IPS-20b (cell line): ENCODE measurements around the gene EMC10.

Experiments
- H3K27ac ChIP-seq: one replicate; pipeline ENCODE4 v1.5.1; 2013; ENCODE audit warnings: low read length
- H3K27me3 ChIP-seq: 2 replicates; pipeline ENCODE4 v1.6.1; 2013; ENCODE audit warnings: mild to moderate bottlenecking, low read length, inconsistent platforms; ENCODE audit not compliant: insufficient read depth
- H3K36me3 ChIP-seq: 2 replicates; pipeline ENCODE4 v1.6.1; 2013; ENCODE audit warnings: low read depth, mild to moderate bottlenecking, inconsistent platforms, low read length, moderate library complexity; ENCODE audit not compliant: insufficient read depth
- H3K4me1 ChIP-seq: 2 replicates; pipeline ENCODE4 v1.6.1; 2013; ENCODE audit warnings: mild to moderate bottlenecking, control low read depth, inconsistent platforms, low read length, moderate library complexity; ENCODE audit not compliant: insufficient read depth
- H3K4me3 ChIP-seq: 2 replicates; pipeline ENCODE4 v1.5.1; 2013; ENCODE audit warnings: mild to moderate bottlenecking, low read length, inconsistent platforms
- H3K9ac ChIP-seq: 2 replicates; pipeline ENCODE4 v1.6.1; 2013; ENCODE audit warnings: low read depth, mild to moderate bottlenecking, inconsistent platforms, low read length, moderate library complexity
- H3K9me3 ChIP-seq: 2 replicates; pipeline ENCODE4 v1.6.1; 2013; ENCODE audit warnings: mild to moderate bottlenecking, low read depth, low read length, inconsistent platforms; ENCODE audit not compliant: insufficient read depth

Gene EMC10

DNA sequence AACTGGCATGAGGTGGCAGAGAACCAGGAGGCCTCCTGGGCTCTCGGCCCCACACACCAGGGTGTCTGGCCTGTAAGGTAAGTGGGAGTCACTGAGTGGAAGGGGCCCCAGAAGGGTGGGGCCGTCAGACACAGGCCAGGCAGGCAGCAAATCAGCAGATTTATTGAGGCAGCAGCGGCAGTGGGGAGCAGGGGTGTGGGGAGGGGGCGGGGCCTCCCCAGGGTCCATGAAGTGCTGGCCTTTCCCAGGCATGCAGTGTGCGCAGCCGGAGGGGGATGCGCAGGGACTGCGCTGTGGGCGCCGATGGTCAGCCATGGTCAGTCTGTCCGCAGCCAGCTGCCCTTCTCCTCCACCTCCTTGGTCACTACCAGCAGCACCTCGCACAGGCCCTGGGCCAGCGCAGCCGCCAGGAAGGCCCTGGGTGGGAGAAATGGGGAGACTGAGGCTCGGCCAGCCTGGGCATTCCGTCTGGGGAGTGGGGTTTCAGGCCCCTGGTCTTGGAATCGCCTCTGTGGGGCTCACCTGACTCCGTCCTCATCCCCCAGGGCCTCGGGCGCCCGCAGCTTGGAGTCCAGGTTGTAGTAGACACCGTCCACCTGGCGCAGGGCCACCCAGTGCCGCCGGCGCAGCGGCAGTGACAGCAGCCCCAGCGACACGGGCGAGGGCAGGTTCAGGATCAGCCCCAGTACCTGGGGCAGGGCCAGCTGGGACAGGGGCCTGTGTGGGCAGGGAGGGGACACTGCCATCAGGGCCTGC is 29.7 kb downstream of the EMC10 start:
- no peaks in the 10 kb centered on the region for H3K4me1 ChIP-seq
- H3K9ac ChIP-seq, result no peak overlapping the region
- no peak overlapping the region for H3K4me3 ChIP-seq
- no peaks in the 10 kb centered on the region for H3K36me3 ChIP-seq
- no peak overlapping the region for H3K27ac ChIP-seq
- peaks cover 6% of the 10 kb centered on the region for H3K27me3 ChIP-seq
- H3K9me3 ChIP-seq, result peaks cover 13% of the 10 kb centered on the region; the same call in 1 of the 2 replicates

GRCh38 chr19:50506700-50507099 is 30.4 kb downstream of the EMC10 start:
- H3K36me3 ChIP-seq, result no peaks in the 10 kb centered on the region
- H3K27ac ChIP-seq, result no peak overlapping the region
- H3K9me3 ChIP-seq, result peaks cover 13% of the 10 kb centered on the region; the same call in 1 of the 2 replicates
- no peak overlapping the region for H3K4me3 ChIP-seq
- peaks cover 5% of the 10 kb centered on the region; the same call in 1 of the 2 replicates for H3K27me3 ChIP-seq
- H3K4me1 ChIP-seq, result no peaks in the 10 kb centered on the region
- no peak overlapping the region for H3K9ac ChIP-seq

DNA sequence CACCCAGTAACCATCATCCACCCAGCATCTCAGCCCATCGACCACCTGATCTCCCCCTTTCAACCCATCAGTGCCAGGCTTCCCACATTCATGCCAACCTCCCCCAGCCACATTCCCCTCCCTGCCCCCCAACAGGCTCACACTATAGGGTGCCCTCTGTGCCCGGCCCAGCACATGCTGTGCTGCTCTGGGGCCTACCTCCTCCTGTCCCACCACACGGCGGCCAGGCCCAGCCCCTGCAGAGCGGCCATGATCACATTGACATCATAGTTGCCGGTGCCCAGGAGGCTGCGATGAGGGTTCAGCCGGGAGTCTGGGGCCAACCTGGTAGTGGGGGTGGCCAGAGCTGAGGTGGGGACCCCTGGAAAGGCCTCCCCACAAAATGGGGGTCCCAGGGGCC is 31.1 kb downstream of the EMC10 start:
- Histone ChIP-seq H3K36me3 (no peaks in the 10 kb centered on the region), H3K27me3 (peaks cover 5% of the 10 kb centered on the region; the same call in 1 of the 2 replicates), H3K9me3 (peaks cover 13% of the 10 kb centered on the region; the same call in 1 of the 2 replicates), H3K27ac (no peak overlapping the region), H3K9ac (no peak overlapping the region), H3K4me3 (no peak overlapping the region), H3K4me1 (no peaks in the 10 kb centered on the region)

- Histone ChIP-seq H3K36me3 (no peaks in the 10 kb centered on the region), H3K27ac (no peak overlapping the region), H3K9me3 (peaks cover 13% of the 10 kb centered on the region; the same call in 1 of the 2 replicates), H3K27me3 (peaks cover 5% of the 10 kb centered on the region; the same call in 1 of the 2 replicates), H3K4me1 (no peaks in the 10 kb centered on the region), H3K9ac (no peak overlapping the region), H3K4me3 (no peak overlapping the region)
These were observed 32.5 kb downstream of the EMC10 start for GRCh38 chr19:50508843-50509190.

GRCh38 chr19:50509366-50509765 is 33.1 kb downstream of the EMC10 start:
- Histone ChIP-seq H3K9ac (no peak overlapping the region), H3K4me1 (no peaks in the 10 kb centered on the region), H3K27ac (no peak overlapping the region)

GRCh38 chr19:50510121-50510670 is 33.9 kb downstream of the EMC10 start:
- Histone ChIP-seq H3K4me3 (peak overlapping the region; percentile 60; the same call in 1 of the 2 replicates), H3K27ac (no peak overlapping the region), H3K9ac (no peak overlapping the region)

More at GRCh38 chr19:50509366-50509765, 33.1 kb downstream of the EMC10 start:
- Histone ChIP-seq H3K36me3 (no peaks in the 10 kb centered on the region), H3K4me3 (no peak overlapping the region), H3K9me3 (peaks cover 17% of the 10 kb centered on the region), H3K27me3 (peaks cover 5% of the 10 kb centered on the region; the same call in 1 of the 2 replicates)

DNA sequence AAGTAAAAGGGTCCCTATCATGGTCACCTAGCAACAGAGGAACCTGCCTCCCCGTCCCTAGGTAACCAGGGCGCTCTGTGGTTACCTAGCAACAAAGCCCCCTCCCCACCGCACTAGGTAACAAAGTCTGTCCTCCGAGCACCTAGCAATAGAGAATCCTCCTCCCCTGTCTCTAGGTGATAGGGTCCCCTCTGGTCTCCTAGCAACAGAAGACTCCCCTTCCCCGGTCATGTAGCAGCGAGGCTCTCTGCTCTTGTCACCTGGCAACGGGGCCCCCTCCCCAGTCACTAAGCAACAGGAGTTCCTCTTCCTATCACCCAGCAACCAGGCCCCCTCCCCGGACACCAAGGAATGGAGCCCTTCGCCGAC is 34.4 kb downstream of the EMC10 start:
- Histone ChIP-seq H3K27ac (no peak overlapping the region), H3K4me1 (no peaks in the 10 kb centered on the region), H3K27me3 (peaks cover 5% of the 10 kb centered on the region; the same call in 1 of the 2 replicates), H3K9ac (no peak overlapping the region), H3K4me3 (peak overlapping the region; percentile 60; the same call in 1 of the 2 replicates), H3K9me3 (peaks cover 14% of the 10 kb centered on the region), H3K36me3 (no peaks in the 10 kb centered on the region)

More at GRCh38 chr19:50510121-50510670, 33.9 kb downstream of the EMC10 start:
- Histone ChIP-seq H3K9me3 (peaks cover 18% of the 10 kb centered on the region), H3K27me3 (peaks cover 5% of the 10 kb centered on the region; the same call in 1 of the 2 replicates), H3K36me3 (no peaks in the 10 kb centered on the region), H3K4me1 (no peaks in the 10 kb centered on the region)

DNA sequence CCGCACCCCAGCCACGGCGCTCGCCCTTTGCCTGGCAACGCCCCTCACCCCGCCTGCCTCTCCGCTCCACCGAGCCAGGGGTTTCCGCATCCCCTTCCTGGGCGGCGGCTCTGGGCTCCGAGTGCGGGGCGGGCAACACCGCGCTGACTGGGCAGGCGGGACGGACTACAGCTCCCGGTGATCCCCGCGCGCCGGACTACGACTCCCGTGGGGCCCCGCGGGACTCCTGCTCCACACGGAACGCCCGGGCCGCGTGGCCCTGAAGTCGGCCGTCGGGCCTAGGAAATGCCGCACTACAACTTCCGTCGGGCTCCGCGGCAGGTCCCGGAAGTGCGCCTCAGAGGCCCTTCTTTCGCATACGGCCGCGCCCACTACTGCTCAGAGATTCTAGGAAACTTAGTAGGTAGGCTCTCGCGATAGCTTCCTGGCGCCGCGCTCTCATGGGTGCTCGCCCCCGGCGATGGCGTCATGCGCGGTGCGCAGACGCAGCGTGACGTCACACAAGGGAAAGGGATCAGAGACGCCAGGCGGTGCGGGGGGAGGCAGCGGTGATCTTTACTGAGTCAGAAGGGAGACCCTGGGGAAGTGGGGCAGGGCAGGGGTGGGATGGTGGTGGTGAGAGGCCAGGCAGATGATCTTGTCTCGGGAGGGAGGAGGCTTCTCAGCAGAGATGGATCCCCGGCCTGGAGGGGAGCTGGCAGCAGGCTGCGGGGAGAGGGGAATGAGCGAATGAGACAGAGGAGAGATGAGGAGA is 34.9 kb downstream of the EMC10 start, which contains the start of gene JOSD2:
Gene JOSD2, minus strand, starts transcription at position 123 of the 754 bp plus-strand sequence. CDS start 760 bp downstream, outside the sequence.
- H3K9ac ChIP-seq, result peak within 1 kb of the TSS; percentile 59; the same call in 1 of the 2 replicates
- H3K4me1 ChIP-seq, result no peaks in the 10 kb centered on the region
- H3K27me3 ChIP-seq, result peaks cover 5% of the 10 kb centered on the region; the same call in 1 of the 2 replicates
- peaks cover 10% of the 10 kb centered on the region; the same call in 1 of the 2 replicates for H3K9me3 ChIP-seq
- H3K36me3 ChIP-seq, result no peaks in the 10 kb centered on the region
- H3K27ac ChIP-seq, result no peak within 1 kb of the TSS
- H3K4me3 ChIP-seq, result peak within 1 kb of the TSS; percentile 60

DNA sequence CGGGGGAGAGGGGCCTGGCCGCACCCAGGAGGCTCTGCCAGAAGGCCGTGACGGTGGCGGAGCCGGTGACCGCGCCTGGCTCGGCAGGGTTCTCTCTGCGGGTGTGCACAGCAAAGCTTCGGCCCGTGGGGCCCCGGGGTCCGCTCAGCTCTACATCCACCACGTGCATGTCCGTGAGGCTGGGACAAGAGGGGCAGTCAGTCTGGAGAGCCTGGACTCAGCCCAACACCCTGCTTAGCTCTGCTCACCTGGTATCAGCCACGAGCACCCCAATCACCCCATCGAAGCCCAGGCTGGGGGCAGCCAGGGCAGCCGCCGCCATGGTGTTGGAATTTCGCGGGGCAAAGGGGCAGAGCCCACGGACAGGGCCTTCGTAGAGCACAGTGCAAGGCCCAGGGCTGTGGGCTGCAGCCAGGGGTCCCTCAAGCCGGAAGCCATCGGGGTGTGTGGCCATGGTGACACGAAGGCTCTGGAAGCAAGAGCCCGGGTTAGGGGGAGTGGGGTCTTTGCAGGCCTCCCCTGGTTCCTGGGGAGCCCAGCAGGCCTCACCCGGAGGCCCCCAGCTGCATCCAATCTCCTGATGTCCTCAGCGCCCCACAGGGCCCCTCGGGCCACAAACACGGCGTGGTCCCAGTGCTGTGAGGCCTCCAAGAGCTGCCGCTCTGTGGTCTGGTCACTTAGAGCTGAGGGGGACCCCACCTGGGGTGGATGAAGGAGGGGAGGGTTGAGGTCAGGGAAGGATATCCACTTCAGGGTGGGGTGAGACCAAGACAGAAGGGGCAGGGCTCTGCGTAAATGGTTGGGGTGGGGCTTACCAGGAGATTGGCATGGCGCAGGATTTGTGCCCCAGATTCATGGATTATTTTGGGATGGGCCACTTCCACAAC is 36.0 kb downstream of the EMC10 start:
- Histone ChIP-seq H3K4me3 (no peak overlapping the region), H3K4me1 (no peaks in the 10 kb centered on the region), H3K27me3 (peaks cover 5% of the 10 kb centered on the region; the same call in 1 of the 2 replicates), H3K9ac (no peak overlapping the region), H3K27ac (no peak overlapping the region), H3K36me3 (no peaks in the 10 kb centered on the region), H3K9me3 (peaks cover 10% of the 10 kb centered on the region; the same call in 1 of the 2 replicates)

GRCh38 chr19:50512999-50513745 is 36.9 kb downstream of the EMC10 start:
- peaks cover 10% of the 10 kb centered on the region; the same call in 1 of the 2 replicates for H3K9me3 ChIP-seq

More at GRCh38 chr19:50512999-50513745, 36.9 kb downstream of the EMC10 start:
- no peaks in the 10 kb centered on the region for H3K4me1 ChIP-seq
- H3K9ac ChIP-seq, result no peak overlapping the region
- H3K36me3 ChIP-seq, result no peaks in the 10 kb centered on the region
- H3K27ac ChIP-seq, result no peak overlapping the region
- H3K27me3 ChIP-seq, result 0 out of 2 replicates have a peak, but pooled peaks cover under 1% of the 10 kb centered on the region
- no peak overlapping the region for H3K4me3 ChIP-seq
